ENCODE measurements around the gene CTNS. TPM values are rescaled to one million over a fixed set of nuclear protein-coding genes. Genes with fewer than 3 reads are reported as not detected.

Gene CTNS
- total RNA-seq, 2 donors from 2014 or later = 8.3 to 9.6 TPM

- no peak for ATAC-seq
- intact Hi-C loops (cut with DNase I) = no loop called here
- no peak for DNase-seq
Observed at GRCh38 chr17:3615160-3615870, 21.2 kb upstream of the CTNS start.

- ATAC-seq = no peak
- DNase-seq = no peak
- intact Hi-C loops (cut with DNase I) = no loop called here
Observed at GRCh38 chr17:3621146-3621720, 15.3 kb upstream of the CTNS start.

GRCh38 chr17:3622977-3623594 is 13.5 kb upstream of the CTNS start:
- ATAC-seq = peak in 1 of 2 donors; percentile 23
- DNase-seq = no peak
- intact Hi-C loops (cut with DNase I) = no loop called here

GRCh38 chr17:3626831-3627768 is 9.5 kb upstream of the CTNS start:
- intact Hi-C loops (cut with DNase I) = no loop called here
- ATAC-seq (no peak), DNase-seq (no peak)

GRCh38 chr17:3627769-3628167 is 8.8 kb upstream of the CTNS start:
- DNase-seq = no peak
- peak in 1 of 2 donors; percentile 54 for ATAC-seq
- intact Hi-C loops (cut with DNase I) = no loop called here

- DNase-seq (no peak), ATAC-seq (no peak)
- intact Hi-C loops (cut with DNase I) = no loop called here
Observed at GRCh38 chr17:3630781-3631180, 5.8 kb upstream of the CTNS start.

GRCh38 chr17:3632287-3632686 is 4.3 kb upstream of the CTNS start:
- ATAC-seq (no peak), DNase-seq (no peak)
- intact Hi-C loops (cut with DNase I) = no loop called here

- ATAC-seq = no peak
- DNase-seq = no peak
- intact Hi-C loops (cut with DNase I) = no loop called here
Observed at GRCh38 chr17:3635474-3636153, 946 bp upstream of the CTNS start.

GRCh38 chr17:3636908-3637373 is 381 bp downstream of the CTNS start:
- peak in 1 of 2 donors; percentile 2 for ATAC-seq
- intact Hi-C loops (cut with DNase I) = no loop called here
- DNase-seq = no peak

GRCh38 chr17:3639981-3640596 is 3.5 kb downstream of the CTNS start:
- DNase-seq (no peak), ATAC-seq (no peak)
- intact Hi-C loops (cut with DNase I) = loop anchor here in 1 of 2 donors (10.0 kb wide), 1 partner anchor 595 kb away; no protein-coding TSS in a partner anchor

- DNase-seq (no peak), ATAC-seq (no peak)
- intact Hi-C loops (cut with DNase I) = loop anchor here in 1 of 2 donors (10.0 kb wide), 1 partner anchor 596 kb away; no protein-coding TSS in a partner anchor
Observed at GRCh38 chr17:3641014-3641413, 4.5 kb downstream of the CTNS start.

- DNase-seq = no peak
- intact Hi-C loops (cut with DNase I) = loop anchor here in 1 of 2 donors (10.0 kb wide), 1 partner anchor 597 kb away; no protein-coding TSS in a partner anchor
- ATAC-seq = no peak
Observed at GRCh38 chr17:3641717-3642486, 5.3 kb downstream of the CTNS start.

GRCh38 chr17:3643889-3644349 is 7.4 kb downstream of the CTNS start:
- no peak for ATAC-seq
- intact Hi-C loops (cut with DNase I) = loop anchor here in 1 of 2 donors (10.0 kb wide), 1 partner anchor 599 kb away; no protein-coding TSS in a partner anchor
- DNase-seq = no peak

- ATAC-seq (no peak), DNase-seq (no peak)
- intact Hi-C loops (cut with DNase I) = loop anchor here in 1 of 2 donors (10.0 kb wide), 1 partner anchor 601 kb away; no protein-coding TSS in a partner anchor
Observed at GRCh38 chr17:3645310-3645709, 8.8 kb downstream of the CTNS start.

GRCh38 chr17:3647251-3647650 is 10.7 kb downstream of the CTNS start:
- intact Hi-C loops (cut with DNase I) = loop anchor here in 1 of 2 donors (10.0 kb wide), 1 partner anchor 602 kb away; no protein-coding TSS in a partner anchor
- DNase-seq (no peak), ATAC-seq (peak in 1 of 2 donors; percentile 5)

- intact Hi-C loops (cut with DNase I) = loop anchor here in 1 of 2 donors (10.0 kb wide), 1 partner anchor 603 kb away; no protein-coding TSS in a partner anchor
- ATAC-seq = peak; percentile 66 to 88
- DNase-seq = peak; percentile 57
Observed at GRCh38 chr17:3647769-3648555, 11.4 kb downstream of the CTNS start.
